Natural killer cell (primary cell): Measurements from ENCODE around the gene SPCS3. TPM values are rescaled to one million over a fixed set of nuclear protein-coding genes. Genes with fewer than 3 reads are reported as not detected.
"Not testable (repeated sequence)": the region's sequence is repeated elsewhere in the genome, so short reads cannot be mapped to it uniquely, and the experiment has no call there.

Source experiments
- ATAC-seq, 3 donors: fragments of 150-1000 bp in 2 of 3; fragments of 200-7000 bp in 1 of 3; cut with Tn5 transposase; 1 replicate in 1 of 3; 2 replicates in 2 of 3; pipeline ENCODE4 v1.10.0; 2021; ENCODE audit warnings: mild to moderate bottlenecking in 2 of 3, moderate library complexity in 2 of 3
- DNase-seq, 2 donors: peaks; one replicate each; pipeline versions ENCODE4 v3.0.0 to v3.0.0-alpha.2; 2013 to 2021; ENCODE audit warnings: mixed read lengths in 1 of 2
- H3K27ac ChIP-seq: one replicate; pipeline ENCODE4 v1.5.1; 2013; ENCODE audit warnings: mild to moderate bottlenecking, low read length
- H3K27me3 ChIP-seq: one replicate; pipeline ENCODE4 v1.6.1; 2013; ENCODE audit warnings: low read length; ENCODE audit not compliant: control insufficient read depth, insufficient read depth
- H3K36me3 ChIP-seq: one replicate; pipeline ENCODE4 v1.6.1; 2013; ENCODE audit warnings: low read length; ENCODE audit not compliant: control insufficient read depth, insufficient read depth
- H3K4me1 ChIP-seq: one replicate; pipeline ENCODE4 v1.6.1; 2013; ENCODE audit warnings: low read length; ENCODE audit not compliant: control insufficient read depth, insufficient read depth
- H3K4me3 ChIP-seq: one replicate; pipeline ENCODE4 v1.5.1; 2013; ENCODE audit warnings: low read length
- H3K9me3 ChIP-seq: one replicate; pipeline ENCODE4 v1.6.1; 2013; ENCODE audit warnings: low read length; ENCODE audit not compliant: control insufficient read depth, insufficient read depth
- H3K27ac Mint-ChIP-seq, 2 donors: one replicate each; pipeline ENCODE4 v1.8.0; 2022; ENCODE audit warnings: mild to moderate bottlenecking in 2 of 2, mixed read lengths in 2 of 2, moderate library complexity in 1 of 2
- H3K27me3 Mint-ChIP-seq, 2 donors: one replicate each; pipeline ENCODE4 v1.8.0; 2022; ENCODE audit warnings: low read depth in 2 of 2, mixed read lengths in 2 of 2
- H3K36me3 Mint-ChIP-seq: one replicate; pipeline ENCODE4 v1.8.0; 2022; ENCODE audit warnings: mixed read lengths
- H3K4me1 Mint-ChIP-seq, 2 donors: one replicate each; pipeline ENCODE4 v1.8.0; 2022; ENCODE audit warnings: mixed read lengths in 2 of 2
- H3K4me3 Mint-ChIP-seq: one replicate; pipeline ENCODE4 v1.8.0; 2022; ENCODE audit warnings: mild to moderate bottlenecking, moderate library complexity, mixed read lengths
- H3K9me3 Mint-ChIP-seq, 2 donors: one replicate each; pipeline ENCODE4 v1.8.0; 2022; ENCODE audit warnings: mixed read lengths in 2 of 2
- CTCF ChIP-seq: fragments of 200-600 bp; IDR thresholded peaks from one replicate; pipeline ENCODE4 v1.8.0; 2022; ENCODE audit warnings: antibody characterized with exemption
- WGBS: methylation state at CpG from one replicate; pipeline ENCODE4 v1.1.7; 2013; ENCODE audit warnings: missing lambda C conversion rate; ENCODE audit not compliant: insufficient coverage; 5-methylcytosine and 5-hydroxymethylcytosine counted together
- intact Hi-C: fragments of 100-400 bp; cut with micrococcal nuclease; formaldehyde crosslinking; loops from one replicate; pipeline ENCODE4 v1.14.2; 2022
- total RNA-seq, 4 donors: library from RNA; stranded (reverse); fragments of 120-200 nt in 1 of 4; gene quantifications; one replicate each; pipeline versions ENCODE4 v1.2.3 to v1.2.4, GENCODE V29; 2013 to 2022

SPCS3 gene
- total RNA-seq, 3 donors from 2014 or later (not counting 1 experiment from before 2014, with no cell fraction given): 157 to 204 (median 171) TPM

GRCh38 chr4:176343286-176343685 lies 23.5 kb downstream of the SPCS3 start:
- no peak overlapping the region for H3K27ac ChIP-seq
- no peaks in the 10 kb centered on the region for H3K4me1 ChIP-seq
- ATAC-seq: no peak
- Mint-ChIP-seq H3K4me1 (peaks cover 0 to 5% of the 10 kb centered on the region in 2 donors), H3K27ac (no peak overlapping the region), H3K9me3 (peaks cover 3 to 5% of the 10 kb centered on the region in 2 donors), H3K4me3 (no peak overlapping the region), H3K36me3 (peaks cover 7% of the 10 kb centered on the region), H3K27me3 (no peaks in the 10 kb centered on the region)
- peaks cover 27% of the 10 kb centered on the region for H3K9me3 ChIP-seq
- TF ChIP-seq CTCF: no peak
- 90% methylated on average over 2 of the region's 2 CpGs for WGBS
- intact Hi-C loops: loop anchor here (5.0 kb wide), 1 partner anchor 396 kb away; no protein-coding TSS in a partner anchor
- no peak overlapping the region for H3K4me3 ChIP-seq
- no peaks in the 10 kb centered on the region for H3K27me3 ChIP-seq
- no peaks in the 10 kb centered on the region for H3K36me3 ChIP-seq
- DNase-seq: no peak

DNA sequence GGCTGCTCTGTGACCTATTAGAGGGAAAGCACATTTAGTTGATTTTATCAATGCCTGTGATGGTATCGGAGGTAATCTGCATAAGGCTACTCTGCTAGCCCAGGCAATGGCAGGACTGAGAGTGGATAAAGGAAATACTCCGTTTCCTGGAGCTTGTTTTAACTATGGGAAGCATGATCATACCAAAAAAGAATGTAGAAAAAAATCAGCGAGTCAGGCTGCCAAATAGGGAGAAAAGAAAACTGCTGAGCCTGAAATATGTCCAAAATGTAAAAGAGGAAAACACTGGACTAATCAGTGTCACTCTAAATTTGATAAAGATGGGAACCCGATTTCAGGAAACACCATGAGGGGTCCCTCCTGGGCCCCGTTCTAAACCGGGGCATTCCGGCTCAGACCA lies 25.6 kb downstream of the SPCS3 start:
- H3K36me3 ChIP-seq, DNase-seq, H3K9me3 Mint-ChIP-seq, H3K27me3 Mint-ChIP-seq, H3K27ac Mint-ChIP-seq, H3K4me1 ChIP-seq, H3K27ac ChIP-seq, intact Hi-C loops, H3K4me3 ChIP-seq, H3K27me3 ChIP-seq, H3K4me1 Mint-ChIP-seq, H3K4me3 Mint-ChIP-seq, ATAC-seq: not testable (repeated sequence)
- H3K36me3 Mint-ChIP-seq: peaks cover 14% of the 10 kb centered on the region
- 99% methylated on average over 7 of the region's 7 CpGs for WGBS
- peaks cover 27% of the 10 kb centered on the region for H3K9me3 ChIP-seq

DNA sequence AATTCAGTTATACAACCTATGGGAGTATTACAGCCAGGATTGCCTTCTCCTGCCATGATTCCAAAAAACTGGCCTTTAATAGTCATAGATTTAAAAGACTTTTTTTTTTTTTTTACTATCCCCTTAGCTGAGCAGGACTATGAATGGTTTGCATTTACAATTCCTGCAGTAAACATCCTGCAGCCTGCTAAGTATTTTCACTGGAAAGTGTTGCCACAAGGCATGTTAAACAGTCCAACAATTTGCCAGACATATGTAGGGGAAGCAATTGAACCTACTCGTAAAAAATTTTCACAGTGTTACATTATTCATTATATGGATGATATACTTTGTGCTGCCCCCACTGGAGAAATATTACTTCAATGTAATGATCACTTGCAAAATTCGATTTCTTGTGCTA lies 27.1 kb downstream of the SPCS3 start:
- H3K27me3 ChIP-seq, H3K27ac ChIP-seq, ATAC-seq, H3K9me3 Mint-ChIP-seq, H3K4me3 ChIP-seq, H3K4me1 ChIP-seq, DNase-seq, intact Hi-C loops, H3K4me1 Mint-ChIP-seq, H3K27me3 Mint-ChIP-seq, H3K27ac Mint-ChIP-seq, H3K36me3 ChIP-seq, H3K4me3 Mint-ChIP-seq: not testable (repeated sequence)
- H3K9me3 ChIP-seq: peaks cover 27% of the 10 kb centered on the region
- H3K36me3 Mint-ChIP-seq: peaks cover 14% of the 10 kb centered on the region
- WGBS: 100% methylated on average over 1 of the region's 2 CpGs

GRCh38 chr4:176350671-176351070 lies 30.9 kb downstream of the SPCS3 start:
- 93% methylated on average over 5 of the region's 5 CpGs for WGBS
- no peaks in the 10 kb centered on the region for H3K27me3 ChIP-seq
- H3K27ac Mint-ChIP-seq: no peak overlapping the region
- no peak for DNase-seq
- no peaks in the 10 kb centered on the region for H3K9me3 ChIP-seq
- no peak overlapping the region for H3K4me3 ChIP-seq
- H3K4me3 Mint-ChIP-seq: no peak overlapping the region
- no peaks in the 10 kb centered on the region for H3K4me1 Mint-ChIP-seq
- intact Hi-C loops: no loop called here
- no peak overlapping the region for H3K27ac ChIP-seq
- no peaks in the 10 kb centered on the region for H3K4me1 ChIP-seq
- TF ChIP-seq CTCF: no peak
- H3K9me3 Mint-ChIP-seq: no peaks in the 10 kb centered on the region
- H3K36me3 Mint-ChIP-seq: peaks cover 7% of the 10 kb centered on the region
- ATAC-seq: no peak
- H3K36me3 ChIP-seq: no peaks in the 10 kb centered on the region
- no peaks in the 10 kb centered on the region for H3K27me3 Mint-ChIP-seq
